ENCODE results near the gene BHLHE40.
"Not testable (repeated sequence)": the region's sequence is repeated elsewhere in the genome, so short reads cannot be mapped to it uniquely, and the experiment has no call there.

BHLHE40 gene

DNA sequence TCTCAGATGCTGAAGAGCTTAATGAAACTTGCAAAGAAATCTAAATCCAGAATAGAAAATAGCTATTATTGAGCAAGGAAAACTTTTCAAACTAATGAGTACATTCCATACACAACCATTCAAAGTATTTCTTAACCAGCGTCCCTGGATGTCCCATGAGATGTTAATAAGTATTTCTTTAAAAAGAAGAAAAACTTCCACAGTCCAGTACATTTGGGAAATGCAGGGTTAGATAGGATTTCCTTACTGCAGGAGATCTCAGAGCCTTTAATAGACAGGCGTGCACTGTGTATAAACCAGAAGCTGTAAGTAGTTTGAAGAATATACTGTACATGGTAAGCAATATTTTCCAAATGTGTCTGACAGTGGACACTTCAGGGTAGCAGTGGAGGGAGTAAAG is 29.6 kb upstream of the BHLHE40 start:
- Histone ChIP-seq H3K36me3 (ENCODE audit: insufficient read depth, low read length) (no peaks in the 10 kb centered on the region), H3K9me3 (ENCODE audit: low read length) (no peaks in the 10 kb centered on the region), H3K27me3 (ENCODE audit: insufficient read depth, low read length) (no peaks in the 10 kb centered on the region), H3K4me3 (ENCODE audit: low read length) (no peak overlapping the region), H2AFZ (ENCODE audit: low read depth, low read length) (no peak overlapping the region), H3K4me1 (ENCODE audit: insufficient read depth, low read length) (no peaks in the 10 kb centered on the region)

DNA sequence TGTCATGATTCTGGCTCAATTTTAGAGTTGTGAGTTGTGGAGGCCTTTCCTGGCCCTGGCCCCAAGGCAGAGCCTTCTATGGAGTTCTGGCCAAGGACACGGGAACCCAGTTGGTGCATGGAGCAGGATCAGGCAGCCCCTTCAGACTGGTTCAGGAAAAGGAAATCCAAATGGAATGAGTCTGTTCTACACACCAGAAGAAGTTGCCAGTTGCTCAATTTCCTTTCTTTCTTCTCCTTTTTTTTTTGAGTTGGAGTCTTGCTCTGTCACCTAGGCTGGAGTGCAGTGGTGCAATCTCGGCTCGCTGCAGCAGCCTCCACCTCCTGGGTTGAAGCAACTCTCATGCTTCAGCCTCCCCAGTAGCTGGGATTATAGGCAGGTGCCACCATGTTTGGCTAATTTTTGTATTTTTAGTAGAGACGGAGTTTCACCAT is 28.9 kb upstream of the BHLHE40 start:
- no peaks in the 10 kb centered on the region for H3K9me3 ChIP-seq (ENCODE audit: low read length)
- H3K4me3 ChIP-seq (ENCODE audit: low read length) = no peak overlapping the region

DNA sequence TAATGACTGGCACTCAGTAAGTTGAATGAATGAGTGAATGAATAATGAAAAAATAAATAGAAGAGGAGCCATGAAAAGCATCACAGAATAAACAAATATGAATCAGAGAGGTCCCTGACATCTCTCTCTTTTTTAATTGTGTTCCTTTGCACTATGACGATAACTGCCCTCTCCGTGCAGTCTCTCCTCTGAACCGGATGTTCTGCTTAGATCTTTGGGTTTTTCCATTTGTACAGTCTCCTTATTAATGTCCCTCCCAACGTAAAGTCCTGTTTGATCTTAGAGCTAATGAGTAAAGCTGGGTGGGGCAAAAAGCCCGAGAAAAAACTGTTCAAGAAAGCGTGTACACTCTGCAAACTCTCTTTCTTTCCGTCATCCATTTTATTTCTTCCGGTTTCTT is 28.3 kb upstream of the BHLHE40 start:
- Histone ChIP-seq H3K4me1 (ENCODE audit: insufficient read depth, low read length) (no peaks in the 10 kb centered on the region), H3K9me3 (ENCODE audit: low read length) (no peaks in the 10 kb centered on the region), H3K4me3 (ENCODE audit: low read length) (no peak overlapping the region)

More for the DNA sequence above, 28.9 kb upstream of the BHLHE40 start:
- Histone ChIP-seq H3K27me3 (ENCODE audit: insufficient read depth, low read length) (no peaks in the 10 kb centered on the region), H3K4me1 (ENCODE audit: insufficient read depth, low read length) (no peaks in the 10 kb centered on the region), H3K36me3 (ENCODE audit: insufficient read depth, low read length) (no peaks in the 10 kb centered on the region), H2AFZ (ENCODE audit: low read depth, low read length) (no peak overlapping the region)

DNA sequence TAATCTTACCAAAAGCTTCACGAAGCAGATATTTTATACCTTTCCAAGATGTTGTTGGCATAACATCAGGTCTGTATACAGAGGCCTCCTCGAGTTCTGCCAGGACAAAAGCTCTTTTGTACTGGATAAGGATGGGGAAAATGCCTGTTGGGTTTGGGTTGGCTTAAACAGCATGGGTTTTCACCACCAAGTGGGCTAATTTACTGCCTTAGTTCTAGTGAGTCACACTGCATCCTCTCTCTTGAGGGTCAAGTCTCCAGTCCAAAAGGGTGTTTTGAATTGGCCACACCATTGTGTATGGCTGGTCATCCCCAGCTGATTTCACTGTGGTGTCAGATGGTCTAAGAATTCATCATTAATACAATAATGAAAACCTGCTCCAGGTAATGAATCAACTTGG is 26.1 kb upstream of the BHLHE40 start:
- H2AFZ ChIP-seq (ENCODE audit: low read depth, low read length) = no peak overlapping the region
- H3K9me3 ChIP-seq (ENCODE audit: low read length) = no peaks in the 10 kb centered on the region

More for the DNA sequence above, 28.3 kb upstream of the BHLHE40 start:
- Histone ChIP-seq H3K27me3 (ENCODE audit: insufficient read depth, low read length) (no peaks in the 10 kb centered on the region), H2AFZ (ENCODE audit: low read depth, low read length) (no peak overlapping the region), H3K36me3 (ENCODE audit: insufficient read depth, low read length) (no peaks in the 10 kb centered on the region)

DNA sequence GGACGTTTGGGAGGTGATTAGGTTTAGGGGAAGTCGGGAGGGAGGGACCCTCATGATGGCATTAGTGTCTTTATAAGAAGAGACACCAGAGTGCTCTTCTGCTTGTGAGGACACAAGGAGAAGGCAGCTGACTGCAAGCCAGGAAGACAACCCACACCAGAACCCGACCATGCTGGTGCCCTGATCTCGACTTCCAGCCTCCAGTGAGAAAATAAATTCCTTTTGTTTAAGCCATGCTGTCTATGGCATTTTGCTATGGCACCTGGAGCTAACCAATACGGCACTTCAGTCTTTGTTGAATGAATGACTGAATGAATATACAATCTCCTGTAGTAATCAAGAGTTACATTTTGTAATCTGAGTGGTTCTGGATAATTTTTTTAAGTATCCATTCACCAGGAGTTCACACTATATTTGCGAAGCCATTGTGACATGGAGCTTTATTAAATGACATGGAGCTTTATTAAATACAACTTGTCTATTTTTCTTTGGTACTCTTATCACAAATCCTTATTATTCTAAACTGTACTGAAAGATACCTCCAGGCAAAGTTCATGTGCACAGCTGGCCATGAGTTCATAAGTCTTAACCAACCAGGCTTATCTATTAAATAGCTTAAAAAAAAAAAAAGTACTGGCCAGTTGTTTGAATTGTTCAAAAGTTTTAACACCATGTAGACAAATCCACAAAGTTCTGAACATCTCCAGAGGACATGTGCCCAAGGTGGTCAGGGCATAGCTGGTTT is 24.8 kb upstream of the BHLHE40 start:
- no peaks in the 10 kb centered on the region for H3K4me1 ChIP-seq (ENCODE audit: insufficient read depth, low read length)
- no peaks in the 10 kb centered on the region for H3K36me3 ChIP-seq (ENCODE audit: insufficient read depth, low read length)
- peaks cover 2% of the 10 kb centered on the region for H3K9me3 ChIP-seq (ENCODE audit: low read length)
- no peak overlapping the region for H2AFZ ChIP-seq (ENCODE audit: low read depth, low read length)
- no peaks in the 10 kb centered on the region for H3K27me3 ChIP-seq (ENCODE audit: insufficient read depth, low read length)
- no peak overlapping the region for H3K4me3 ChIP-seq (ENCODE audit: low read length)

More for the DNA sequence above, 26.1 kb upstream of the BHLHE40 start:
- H3K4me3 ChIP-seq (ENCODE audit: low read length) = no peak overlapping the region
- no peaks in the 10 kb centered on the region for H3K4me1 ChIP-seq (ENCODE audit: insufficient read depth, low read length)
- H3K36me3 ChIP-seq (ENCODE audit: insufficient read depth, low read length) = no peaks in the 10 kb centered on the region
- H3K27me3 ChIP-seq (ENCODE audit: insufficient read depth, low read length) = no peaks in the 10 kb centered on the region

DNA sequence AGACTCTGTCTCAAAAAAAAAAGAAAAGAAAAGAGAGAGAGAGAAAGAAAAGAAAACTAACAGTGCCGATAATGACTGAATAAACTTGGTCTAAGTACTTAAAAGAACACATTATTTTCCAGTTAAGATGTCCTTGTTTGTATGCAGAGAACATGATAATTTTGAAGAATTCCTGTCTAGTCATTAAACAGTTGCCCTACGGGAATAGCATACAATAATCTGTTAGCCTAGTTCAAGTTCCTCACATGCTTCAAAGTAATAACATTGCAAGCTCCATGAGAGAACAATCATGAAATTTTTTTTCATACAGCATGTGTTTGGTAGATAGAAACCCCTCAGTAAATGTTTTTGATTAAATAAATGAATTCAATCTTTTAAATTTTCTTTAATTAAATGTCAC is 23.1 kb upstream of the BHLHE40 start:
- H3K9me3 ChIP-seq (ENCODE audit: low read length) = peaks cover 2% of the 10 kb centered on the region
- no peaks in the 10 kb centered on the region for H3K4me1 ChIP-seq (ENCODE audit: insufficient read depth, low read length)
- no peak overlapping the region for H2AFZ ChIP-seq (ENCODE audit: low read depth, low read length)
- H3K27me3 ChIP-seq (ENCODE audit: insufficient read depth, low read length) = no peaks in the 10 kb centered on the region
- no peak overlapping the region for H3K4me3 ChIP-seq (ENCODE audit: low read length)
- H3K36me3 ChIP-seq (ENCODE audit: insufficient read depth, low read length) = no peaks in the 10 kb centered on the region

DNA sequence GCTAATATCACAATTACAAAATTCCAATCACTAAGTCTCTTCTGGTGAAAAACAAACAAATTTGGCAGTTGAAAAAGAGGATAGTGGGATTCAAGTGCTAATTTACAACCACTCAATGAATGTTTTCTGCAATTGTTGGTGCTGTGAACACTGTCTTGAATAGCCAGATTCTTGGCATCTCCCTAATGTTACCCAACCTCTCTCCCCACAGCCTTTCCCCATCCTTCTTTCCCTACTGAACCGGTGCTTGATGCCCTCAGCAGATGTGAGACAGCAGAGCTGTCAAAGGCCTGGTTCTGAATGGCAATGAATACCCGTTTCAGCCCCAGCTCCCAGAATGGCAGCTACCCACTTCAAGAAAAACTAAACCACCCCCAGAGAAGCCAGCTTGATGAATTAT is 22.5 kb upstream of the BHLHE40 start:
- no peak overlapping the region for H2AFZ ChIP-seq (ENCODE audit: low read depth, low read length)
- H3K9me3 ChIP-seq (ENCODE audit: low read length) = peaks cover 2% of the 10 kb centered on the region
- no peaks in the 10 kb centered on the region for H3K36me3 ChIP-seq (ENCODE audit: insufficient read depth, low read length)
- no peak overlapping the region for H3K4me3 ChIP-seq (ENCODE audit: low read length)
- no peaks in the 10 kb centered on the region for H3K4me1 ChIP-seq (ENCODE audit: insufficient read depth, low read length)
- H3K27me3 ChIP-seq (ENCODE audit: insufficient read depth, low read length) = no peaks in the 10 kb centered on the region

DNA sequence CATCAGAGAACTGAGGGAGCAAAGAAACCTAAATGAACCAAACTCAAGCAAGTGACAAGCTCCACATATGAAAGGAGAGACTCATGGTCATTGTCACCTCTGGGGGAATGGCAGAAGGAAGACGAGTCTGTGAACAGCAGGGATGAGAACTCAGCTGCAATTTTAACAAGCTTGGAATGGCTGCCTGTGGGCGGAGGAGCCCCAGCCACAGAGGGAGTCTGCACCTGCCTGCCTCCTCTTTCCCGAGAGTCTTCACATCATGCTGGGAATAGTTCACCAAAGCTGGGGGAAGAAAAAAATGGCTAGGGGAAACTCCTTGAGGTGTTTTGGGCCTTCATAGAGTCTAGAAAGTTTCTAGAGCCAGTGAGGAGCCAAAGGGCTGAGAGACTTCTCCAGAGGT is 21.3 kb upstream of the BHLHE40 start:
- Histone ChIP-seq H3K27me3 (ENCODE audit: insufficient read depth, low read length) (no peaks in the 10 kb centered on the region), H3K36me3 (ENCODE audit: insufficient read depth, low read length) (no peaks in the 10 kb centered on the region), H3K4me1 (ENCODE audit: insufficient read depth, low read length) (no peaks in the 10 kb centered on the region), H2AFZ (ENCODE audit: low read depth, low read length) (no peak overlapping the region), H3K4me3 (ENCODE audit: low read length) (no peak overlapping the region), H3K9me3 (ENCODE audit: low read length) (peaks cover 2% of the 10 kb centered on the region)

DNA sequence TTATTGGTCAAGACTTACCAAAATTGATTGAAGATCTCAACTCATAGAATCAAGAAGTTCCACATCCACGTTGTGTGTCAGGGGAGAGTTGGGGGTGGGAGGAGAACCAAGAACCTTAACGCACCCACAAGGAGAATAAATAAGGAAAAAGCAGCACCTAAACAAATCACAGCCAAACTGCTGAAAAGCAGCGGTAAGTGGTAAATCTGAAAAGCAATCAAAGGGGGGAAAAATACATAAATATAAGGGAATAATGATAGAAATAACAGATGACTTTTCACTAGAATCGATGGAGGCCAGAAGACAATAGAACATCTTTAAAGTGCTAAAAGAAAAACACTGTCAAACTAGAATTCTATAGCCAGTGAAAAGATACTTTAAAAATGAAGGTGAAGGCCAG is 20.1 kb upstream of the BHLHE40 start:
- Histone ChIP-seq H3K36me3 (ENCODE audit: insufficient read depth, low read length) (no peaks in the 10 kb centered on the region), H3K27me3 (ENCODE audit: insufficient read depth, low read length) (no peaks in the 10 kb centered on the region), H3K4me3 (ENCODE audit: low read length) (no peak overlapping the region), H3K4me1 (ENCODE audit: insufficient read depth, low read length) (no peaks in the 10 kb centered on the region), H3K9me3 (ENCODE audit: low read length) (peaks cover 2% of the 10 kb centered on the region), H2AFZ (ENCODE audit: low read depth, low read length) (no peak overlapping the region)

DNA sequence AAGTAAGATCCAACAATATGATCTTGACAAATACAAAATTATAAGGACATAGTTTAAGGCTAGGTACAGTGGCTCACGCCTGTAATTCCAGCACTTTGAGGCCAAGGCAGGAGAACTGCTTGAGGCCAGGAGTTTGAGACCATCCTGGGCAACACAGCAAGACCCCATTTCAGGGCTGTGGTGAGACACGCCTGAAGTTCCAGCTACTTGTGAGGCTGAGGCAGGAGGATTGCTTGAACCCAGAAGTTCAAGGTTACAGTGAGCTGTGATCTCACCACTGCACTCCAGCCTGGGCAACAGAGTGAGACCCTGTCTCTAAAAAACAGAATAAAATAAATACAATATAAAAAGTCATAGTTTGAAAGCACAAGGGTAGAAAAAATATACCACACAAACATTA is 17.4 kb upstream of the BHLHE40 start:
- H3K4me3 ChIP-seq (ENCODE audit: low read length); H3K4me1 ChIP-seq (ENCODE audit: insufficient read depth, low read length); H3K9me3 ChIP-seq (ENCODE audit: low read length); H3K27me3 ChIP-seq (ENCODE audit: insufficient read depth, low read length); H3K36me3 ChIP-seq (ENCODE audit: insufficient read depth, low read length); H2AFZ ChIP-seq (ENCODE audit: low read depth, low read length): not testable (repeated sequence)

DNA sequence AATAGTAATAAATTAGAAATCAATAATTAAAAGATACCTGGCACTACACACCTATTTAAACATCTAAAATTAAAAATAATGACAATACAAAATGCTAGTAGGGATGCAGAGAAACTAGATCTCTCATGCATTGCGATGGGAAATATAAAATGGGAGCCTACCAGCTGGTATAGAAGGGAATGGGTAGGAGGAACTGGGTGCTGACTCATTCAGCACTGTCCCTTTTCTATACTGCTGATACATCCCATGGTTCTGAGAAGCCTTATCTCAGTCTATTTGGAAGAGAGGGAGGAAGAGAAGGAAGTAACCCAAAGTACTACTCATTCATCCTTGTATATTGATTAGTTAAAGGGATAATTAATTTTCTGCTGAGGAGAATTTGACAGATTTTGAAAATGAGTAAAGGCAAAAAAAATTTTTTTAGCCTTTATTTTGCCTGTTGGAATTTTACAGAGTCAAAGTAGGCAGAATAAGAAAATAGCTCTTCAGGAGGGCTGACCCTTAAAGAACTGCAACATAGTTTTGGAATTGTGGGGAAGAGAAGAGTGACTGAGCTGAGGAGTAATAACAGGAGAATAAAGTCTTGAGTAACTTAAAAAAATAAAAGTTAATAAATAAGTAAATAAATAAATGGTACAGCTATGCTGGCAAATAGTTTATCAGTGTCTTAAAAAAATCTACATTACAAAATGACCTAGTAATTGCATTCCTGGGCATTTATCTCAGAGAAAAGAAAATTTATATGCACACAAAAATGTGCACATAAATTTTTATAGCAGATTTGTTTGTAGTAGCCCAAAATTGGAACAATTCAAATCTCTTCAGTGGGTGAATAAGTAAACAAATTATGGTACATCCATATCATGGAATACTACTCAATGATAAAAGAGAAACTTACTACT is 15.3 kb upstream of the BHLHE40 start:
- Histone ChIP-seq H3K9me3 (ENCODE audit: low read length) (peaks cover 2% of the 10 kb centered on the region), H3K4me3 (ENCODE audit: low read length) (no peak overlapping the region), H3K36me3 (ENCODE audit: insufficient read depth, low read length) (no peaks in the 10 kb centered on the region), H3K27me3 (ENCODE audit: insufficient read depth, low read length) (no peaks in the 10 kb centered on the region), H2AFZ (ENCODE audit: low read depth, low read length) (no peak overlapping the region), H3K4me1 (ENCODE audit: insufficient read depth, low read length) (no peaks in the 10 kb centered on the region)

DNA sequence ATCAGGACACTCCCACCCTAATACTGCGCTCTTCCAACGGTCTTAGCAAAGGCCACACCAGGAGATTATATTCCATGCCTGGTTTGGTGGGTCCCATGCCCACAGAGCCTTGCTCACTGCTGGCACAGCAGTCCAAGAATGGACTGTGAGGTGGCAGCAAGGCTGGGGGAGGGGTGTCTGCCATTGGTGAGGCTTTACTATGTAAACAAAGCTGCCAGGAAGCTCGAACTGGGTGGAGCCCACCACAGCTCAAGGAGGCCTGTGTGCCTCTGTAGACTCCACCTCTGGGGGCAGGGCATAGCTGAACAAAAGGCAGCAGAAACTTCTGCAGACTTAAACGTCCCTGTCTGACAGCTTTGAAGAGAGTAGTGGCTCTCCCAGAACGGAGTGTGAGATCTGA is 13.2 kb upstream of the BHLHE40 start:
- H3K27me3 ChIP-seq (ENCODE audit: insufficient read depth, low read length); H3K4me1 ChIP-seq (ENCODE audit: insufficient read depth, low read length); H2AFZ ChIP-seq (ENCODE audit: low read depth, low read length); H3K36me3 ChIP-seq (ENCODE audit: insufficient read depth, low read length); H3K4me3 ChIP-seq (ENCODE audit: low read length); H3K9me3 ChIP-seq (ENCODE audit: low read length): not testable (repeated sequence)

DNA sequence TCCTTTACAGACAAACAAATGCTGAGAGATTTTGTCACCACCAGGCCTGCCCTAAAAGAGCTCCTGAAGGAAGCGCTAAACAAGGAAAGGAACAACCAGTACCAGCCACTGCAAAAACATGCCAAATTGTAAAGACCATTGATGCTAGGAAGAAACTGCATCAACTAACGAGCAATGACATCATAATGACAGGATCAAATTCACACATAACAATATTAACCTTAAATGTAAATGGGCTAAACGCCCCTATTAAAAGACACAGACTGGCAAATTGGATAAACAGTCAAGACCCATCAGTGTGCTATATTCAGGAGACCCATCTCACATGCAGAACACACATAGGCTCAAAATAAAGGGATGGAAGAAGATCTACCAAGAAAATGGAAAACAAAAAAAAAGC is 11.6 kb upstream of the BHLHE40 start:
- not testable (repeated sequence) for H3K9me3 ChIP-seq (ENCODE audit: low read length); H2AFZ ChIP-seq (ENCODE audit: low read depth, low read length); H3K4me3 ChIP-seq (ENCODE audit: low read length); H3K27me3 ChIP-seq (ENCODE audit: insufficient read depth, low read length); H3K4me1 ChIP-seq (ENCODE audit: insufficient read depth, low read length); H3K36me3 ChIP-seq (ENCODE audit: insufficient read depth, low read length)
